ENCODE data around the gene ADARB2.

ADARB2 gene

GRCh38 chr10:1412531-1413189 is 324.7 kb downstream of the ADARB2 start:
- no peak for TF ChIP-seq ZBTB11 (tag by site-specific recombination; conservative IDR thresholded peaks at IDR 0.05; ENCODE audit: low read depth)
- TF ChIP-seq ZNF785 (tag by site-specific recombination; IDR thresholded peaks at IDR 0.05) = no peak
- Histone ChIP-seq H3K27ac (ENCODE audit: extremely low read depth, low read depth, low read length) (no peak overlapping the region), H3K4me1 (ENCODE audit: control insufficient read depth, insufficient read depth, low read length) (no peaks in the 10 kb centered on the region), H3K9me3 (ENCODE audit: control insufficient read depth, insufficient read depth, low read depth, low read length) (no peaks in the 10 kb centered on the region), H3K36me3 (ENCODE audit: control insufficient read depth in 2 of 2, insufficient read depth in 1 of 2, low read length in 2 of 2) (no peaks in the 10 kb centered on the region), H3K4me3 (ENCODE audit: low read depth, low read length) (no peak overlapping the region)
- POLR2A ChIA-PET = no interaction called here
- CTCF ChIA-PET = no interaction called here

GRCh38 chr10:1411956-1412355 is 325.4 kb downstream of the ADARB2 start:
- TF ChIP-seq ZBTB44 (tag by site-specific recombination; IDR thresholded peaks at IDR 0.05) = no peak
- no peak for TF ChIP-seq ZNF621 (tag by site-specific recombination; IDR thresholded peaks at IDR 0.05)
- TF ChIP-seq ZNF76 (tag by site-specific recombination; IDR thresholded peaks at IDR 0.05; ENCODE audit: borderline replicate concordance, low read depth) = no peak
- no peak for TF ChIP-seq SALL2 (tag by site-specific recombination; IDR thresholded peaks at IDR 0.05; ENCODE audit: borderline replicate concordance)
- TF ChIP-seq ZNF148 (tag by site-specific recombination; IDR thresholded peaks at IDR 0.05; ENCODE audit: borderline replicate concordance) = no peak
- no peak for TF ChIP-seq HOXC10 (CRISPR knock-in tag; IDR thresholded peaks at IDR 0.05)
- no peak for TF ChIP-seq ZNF404 (tag by site-specific recombination; IDR thresholded peaks at IDR 0.05)
- no peak for TF ChIP-seq ZNF704 (tag by site-specific recombination; IDR thresholded peaks at IDR 0.05)
- TF ChIP-seq SCRT2 (tag by site-specific recombination; IDR thresholded peaks at IDR 0.05) = no peak
- TF ChIP-seq ZNF155 (tag by site-specific recombination; IDR thresholded peaks at IDR 0.05) = no peak
- no peak for TF ChIP-seq ZBTB11 (tag by site-specific recombination; conservative IDR thresholded peaks at IDR 0.05; ENCODE audit: low read depth)
- no peak for TF ChIP-seq TCF7L2 (IDR thresholded peaks at IDR 0.05; ENCODE audit: borderline replicate concordance, low read depth, low read length)
- TF ChIP-seq ZNF701 (tag by site-specific recombination; IDR thresholded peaks at IDR 0.05) = no peak
- no peak for TF ChIP-seq ZNF274 (IDR thresholded peaks at IDR 0.05; ENCODE audit: low read length)
- no peak for TF ChIP-seq ZNF274 (tag by site-specific recombination; IDR thresholded peaks at IDR 0.05; ENCODE audit: borderline replicate concordance)
- TF ChIP-seq ZNF114 (tag by site-specific recombination; IDR thresholded peaks at IDR 0.05) = no peak
- no peak for TF ChIP-seq PRDM6 (tag by site-specific recombination; IDR thresholded peaks at IDR 0.05)
- CTCF ChIA-PET = interaction anchor here (0.6 kb wide), 1 partner anchor 53 kb away, joined by 4 read pairs; no protein-coding TSS in a partner anchor

More at GRCh38 chr10:1411956-1412355, 325.4 kb downstream of the ADARB2 start:
- Histone ChIP-seq H3K4me1 (ENCODE audit: control insufficient read depth, insufficient read depth, low read length) (no peaks in the 10 kb centered on the region), H3K36me3 (ENCODE audit: control insufficient read depth in 2 of 2, insufficient read depth in 1 of 2, low read length in 2 of 2) (no peaks in the 10 kb centered on the region), H3K9me3 (ENCODE audit: control insufficient read depth, insufficient read depth, low read depth, low read length) (no peaks in the 10 kb centered on the region), H3K4me3 (ENCODE audit: low read depth, low read length) (no peak overlapping the region), H3K27ac (ENCODE audit: extremely low read depth, low read depth, low read length) (no peak overlapping the region)
- POLR2A ChIA-PET = no interaction called here
